Central memory CD4-positive, alpha-beta T cell (primary cell): Measurements from ENCODE around the gene LPGAT1.
A peak's percentile ranks its signal among the peaks of the same experiment; 100 is the strongest.
"Not testable (repeated sequence)": the region's sequence is repeated elsewhere in the genome, so short reads cannot be mapped to it uniquely, and the experiment has no call there.

ENCODE experiments used
- DNase-seq: peaks from one replicate; pipeline ENCODE4 v3.0.0; 2022

The LPGAT1 gene

DNA sequence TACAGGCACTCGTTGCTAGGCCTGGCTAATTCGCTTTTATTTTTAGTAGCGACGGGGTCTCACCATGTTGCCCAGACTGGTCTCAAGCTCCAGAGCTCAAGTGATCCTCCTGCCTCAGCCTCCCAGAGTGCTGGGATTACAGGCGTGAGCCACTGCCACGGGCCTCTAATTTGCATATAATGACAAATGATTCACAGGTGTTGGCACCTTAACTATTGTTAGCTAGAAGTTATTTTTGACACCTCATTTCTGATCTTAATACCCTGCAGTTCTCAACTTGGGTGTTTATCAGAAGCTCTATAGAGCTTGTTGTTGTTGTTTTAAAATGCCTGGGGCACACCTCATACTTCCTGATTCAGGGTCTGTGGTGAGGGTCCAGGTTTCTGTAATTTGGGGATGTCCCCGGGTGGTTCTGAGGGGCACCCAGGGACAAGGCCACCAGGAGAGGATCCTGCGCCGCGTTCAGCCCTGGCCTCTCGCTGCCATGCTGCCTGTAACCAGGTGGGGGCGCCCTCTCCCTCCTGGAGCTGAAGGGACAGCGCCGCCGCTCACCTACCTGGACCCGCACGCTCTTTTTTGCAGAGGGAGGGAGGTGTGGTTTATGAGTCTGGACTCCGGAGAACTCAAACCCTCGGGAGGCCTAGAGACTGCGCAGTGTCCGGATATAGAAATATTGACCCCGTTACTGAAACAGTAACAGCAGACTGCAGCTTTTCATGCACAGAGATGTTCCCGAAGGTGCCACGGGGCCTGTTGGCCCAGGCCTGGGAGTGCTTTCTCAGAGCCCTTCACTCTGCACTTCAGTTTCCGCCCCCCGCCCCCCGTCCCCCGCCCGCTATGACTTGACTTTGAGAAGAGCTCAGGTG, 132.2 kb downstream of the LPGAT1 start:
- DNase-seq = peak; percentile 69

- DNase-seq = no peak
These were observed 133.2 kb downstream of the LPGAT1 start for GRCh38 chr1:211697356-211697755.

- DNase-seq = no peak
These were observed 135.3 kb downstream of the LPGAT1 start for GRCh38 chr1:211695135-211695816.

DNA sequence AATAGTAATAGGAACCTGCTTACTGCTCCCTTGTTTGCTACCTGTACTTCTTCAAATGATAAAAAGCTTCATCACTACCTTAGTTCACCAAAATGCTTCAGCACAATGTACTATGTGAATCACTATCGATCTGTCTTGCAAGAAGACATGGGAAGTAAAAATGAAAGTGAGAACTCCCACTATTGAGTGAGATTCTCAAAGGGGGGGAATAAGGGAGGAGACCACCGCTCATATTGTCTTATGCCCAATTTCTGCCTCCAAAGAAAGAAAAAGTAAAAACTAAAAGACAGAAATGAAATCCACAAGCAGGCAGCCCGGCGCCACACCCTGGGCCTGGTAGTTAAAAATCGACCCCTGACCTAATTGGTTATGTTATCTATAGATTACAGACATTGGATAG, 136.7 kb downstream of the LPGAT1 start:
- DNase-seq = not testable (repeated sequence)
